GM18508 (cell line): ENCODE results near the gene SRRM4.

Experiments
- ATAC-seq: cut with Tn5 transposase; IDR thresholded peaks from one replicate; pipeline ENCODE4 v1.9.1; 2021; ENCODE audit warnings: moderate number of reproducible peaks; ENCODE audit not compliant: insufficient read depth, unreplicated experiment

The SRRM4 gene

GRCh38 chr12:119181944-119182343, 200.6 kb downstream of the SRRM4 start:
- no peak for ATAC-seq

- no peak for ATAC-seq
Observed at GRCh38 chr12:119182701-119183493, 201.6 kb downstream of the SRRM4 start.

GRCh38 chr12:119183942-119184695, 202.8 kb downstream of the SRRM4 start:
- no peak for ATAC-seq

GRCh38 chr12:119195256-119195655, 213.9 kb downstream of the SRRM4 start:
- ATAC-seq = no peak

GRCh38 chr12:119198440-119198839, 217.1 kb downstream of the SRRM4 start:
- no peak for ATAC-seq

- ATAC-seq = no peak
Observed at GRCh38 chr12:119200601-119201000, 219.3 kb downstream of the SRRM4 start.

GRCh38 chr12:119201789-119202543, 220.6 kb downstream of the SRRM4 start:
- no peak for ATAC-seq

- no peak for ATAC-seq
Observed at GRCh38 chr12:119202544-119202943, 221.2 kb downstream of the SRRM4 start.

GRCh38 chr12:119204131-119204530, 222.8 kb downstream of the SRRM4 start:
- ATAC-seq = no peak

GRCh38 chr12:119204671-119205285, 223.4 kb downstream of the SRRM4 start:
- no peak for ATAC-seq

GRCh38 chr12:119206348-119207062, 225.2 kb downstream of the SRRM4 start:
- no peak for ATAC-seq

- no peak for ATAC-seq
Observed at GRCh38 chr12:119207063-119207560, 225.8 kb downstream of the SRRM4 start.

- no peak for ATAC-seq
Observed at GRCh38 chr12:119208626-119209061, 227.3 kb downstream of the SRRM4 start.

- ATAC-seq = no peak
Observed at GRCh38 chr12:119211884-119212283, 230.5 kb downstream of the SRRM4 start.
